Nephron (organoid): ENCODE measurements around the gene DLGAP1.
A peak's percentile ranks its signal among the peaks of the same experiment; 100 is the strongest.

Experiments used
- H3K27ac Mint-ChIP-seq, 3 experiments: 2 replicates each; pipeline ENCODE4 v1.8.0; 2020; ENCODE audit warnings: mixed read lengths in 3 of 3, mild to moderate bottlenecking in 2 of 3, moderate library complexity in 1 of 3
- H3K27me3 Mint-ChIP-seq: 2 replicates; pipeline ENCODE4 v1.8.0; 2021; ENCODE audit warnings: low read depth, mild to moderate bottlenecking, moderate library complexity, mixed read lengths
- H3K36me3 Mint-ChIP-seq: 2 replicates; pipeline ENCODE4 v1.8.0; 2020; ENCODE audit warnings: low read depth, mixed read lengths
- H3K4me1 Mint-ChIP-seq: 2 replicates; pipeline ENCODE4 v1.8.0; 2020; ENCODE audit warnings: mixed read lengths
- H3K4me3 Mint-ChIP-seq, 3 experiments: 2 replicates each; pipeline ENCODE4 v1.8.0; 2020; ENCODE audit warnings: mild to moderate bottlenecking in 3 of 3, mixed read lengths in 3 of 3, moderate library complexity in 2 of 3
- H3K9me3 Mint-ChIP-seq: 2 replicates; pipeline ENCODE4 v1.8.0; 2020; ENCODE audit warnings: mixed read lengths
- CTCF ChIP-seq, 3 experiments: fragments of 200-600 bp; sonication (generic); IDR thresholded peaks; one replicate each; pipeline ENCODE4 v1.5.0; 2021; ENCODE audit warnings: antibody characterized with exemption in 3 of 3; ENCODE audit not compliant: unreplicated experiment in 3 of 3

DLGAP1 gene

GRCh38 chr18:4144201-4144600 is 310.9 kb downstream of the DLGAP1 start:
- no peaks in the 10 kb centered on the region for H3K27me3 Mint-ChIP-seq
- no peak for TF ChIP-seq CTCF (IDR thresholded peaks at IDR 0.05; ENCODE audit: unreplicated experiment in 3 of 3)
- no peaks in the 10 kb centered on the region for H3K4me1 Mint-ChIP-seq
- H3K36me3 Mint-ChIP-seq = no peaks in the 10 kb centered on the region
- H3K4me3 Mint-ChIP-seq = no peak overlapping the region
- H3K9me3 Mint-ChIP-seq = peaks cover 4% of the 10 kb centered on the region
- H3K27ac Mint-ChIP-seq = no peak overlapping the region

GRCh38 chr18:4143585-4143984 is 311.5 kb downstream of the DLGAP1 start:
- Mint-ChIP-seq H3K9me3 (peaks cover 4% of the 10 kb centered on the region), H3K36me3 (no peaks in the 10 kb centered on the region), H3K27me3 (no peaks in the 10 kb centered on the region), H3K4me3 (no peak overlapping the region), H3K27ac (no peak overlapping the region), H3K4me1 (no peaks in the 10 kb centered on the region)
- no peak for TF ChIP-seq CTCF (IDR thresholded peaks at IDR 0.05; ENCODE audit: unreplicated experiment in 3 of 3)

- H3K27ac Mint-ChIP-seq = no peak overlapping the region
- H3K36me3 Mint-ChIP-seq = no peaks in the 10 kb centered on the region
- no peak overlapping the region for H3K4me3 Mint-ChIP-seq
- no peaks in the 10 kb centered on the region for H3K4me1 Mint-ChIP-seq
- H3K27me3 Mint-ChIP-seq = no peaks in the 10 kb centered on the region
- peaks cover 4% of the 10 kb centered on the region for H3K9me3 Mint-ChIP-seq
- no peak for TF ChIP-seq CTCF (IDR thresholded peaks at IDR 0.05; ENCODE audit: unreplicated experiment in 3 of 3)
Observed at GRCh38 chr18:4142876-4143275, 312.2 kb downstream of the DLGAP1 start.

- no peaks in the 10 kb centered on the region for H3K36me3 Mint-ChIP-seq
- H3K9me3 Mint-ChIP-seq = peaks cover 5% of the 10 kb centered on the region
- no peaks in the 10 kb centered on the region for H3K4me1 Mint-ChIP-seq
Observed at GRCh38 chr18:4134700-4135099, 320.4 kb downstream of the DLGAP1 start.

GRCh38 chr18:4130734-4131719 is 324.1 kb downstream of the DLGAP1 start:
- no peaks in the 10 kb centered on the region for H3K9me3 Mint-ChIP-seq
- TF ChIP-seq CTCF (IDR thresholded peaks at IDR 0.05; ENCODE audit: unreplicated experiment in 3 of 3) = peak in 2 of 3 experiments; percentile 15 to 20
- peaks cover 4% of the 10 kb centered on the region for H3K27me3 Mint-ChIP-seq
- H3K4me1 Mint-ChIP-seq = peaks cover 8% of the 10 kb centered on the region
- no peak overlapping the region for H3K27ac Mint-ChIP-seq
- H3K36me3 Mint-ChIP-seq = no peaks in the 10 kb centered on the region
- no peak overlapping the region for H3K4me3 Mint-ChIP-seq

More at GRCh38 chr18:4134700-4135099, 320.4 kb downstream of the DLGAP1 start:
- peaks cover 4% of the 10 kb centered on the region for H3K27me3 Mint-ChIP-seq
- H3K27ac Mint-ChIP-seq = no peak overlapping the region
- no peak for TF ChIP-seq CTCF (IDR thresholded peaks at IDR 0.05; ENCODE audit: unreplicated experiment in 3 of 3)
- no peak overlapping the region for H3K4me3 Mint-ChIP-seq
